ENCODE results near the gene IL12RB2. TPM values are rescaled to one million over a fixed set of nuclear protein-coding genes. Genes with fewer than 3 reads are reported as not detected.

Gene IL12RB2
- total RNA-seq, 1 experiment from 2014 or later: not detected

- peaks cover 6% of the 10 kb centered on the region for H3K9me3 Mint-ChIP-seq (ENCODE audit: low read depth, unreplicated experiment)
- BruUV-seq (replicated peaks): no TSS peak
- CTCF ChIA-PET: interaction anchor here (0.7 to 0.8 kb wide), 2 partner anchors 45 to 168 kb away, joined by 3 read pairs; no protein-coding TSS in a partner anchor
- peaks cover 14% of the 10 kb centered on the region for H3K36me3 Mint-ChIP-seq (ENCODE audit: insufficient read depth, unreplicated experiment)
- DNase-seq: no peak
- no peak overlapping the region for H3K4me3 Mint-ChIP-seq (ENCODE audit: low read depth, unreplicated experiment)
- H3K27me3 Mint-ChIP-seq (ENCODE audit: unreplicated experiment): no peaks in the 10 kb centered on the region
- H3K27ac Mint-ChIP-seq (ENCODE audit: unreplicated experiment): no peak overlapping the region
- no peaks in the 10 kb centered on the region for H3K4me1 Mint-ChIP-seq (ENCODE audit: low read depth, unreplicated experiment)
- no peak for TF ChIP-seq CTCF (IDR thresholded peaks at IDR 0.05; ENCODE audit: unreplicated experiment)
- intact Hi-C loops (cut with micrococcal nuclease; ENCODE audit: unreplicated experiment): no loop called here
Measured at GRCh38 chr1:67382292-67382691, 74.6 kb downstream of the IL12RB2 start.

- Mint-ChIP-seq H3K27ac (ENCODE audit: unreplicated experiment) (no peak overlapping the region), H3K36me3 (ENCODE audit: insufficient read depth, unreplicated experiment) (peaks cover 17% of the 10 kb centered on the region), H3K27me3 (ENCODE audit: unreplicated experiment) (no peaks in the 10 kb centered on the region), H3K9me3 (ENCODE audit: low read depth, unreplicated experiment) (peaks cover 6% of the 10 kb centered on the region), H3K4me1 (ENCODE audit: low read depth, unreplicated experiment) (no peaks in the 10 kb centered on the region), H3K4me3 (ENCODE audit: low read depth, unreplicated experiment) (no peak overlapping the region)
- CTCF ChIA-PET: no interaction called here
- TF ChIP-seq CTCF (IDR thresholded peaks at IDR 0.05; ENCODE audit: unreplicated experiment): no peak
- no peak for DNase-seq
- BruUV-seq (replicated peaks): no TSS peak
- intact Hi-C loops (cut with micrococcal nuclease; ENCODE audit: unreplicated experiment): no loop called here
Measured at GRCh38 chr1:67383999-67384638, 76.4 kb downstream of the IL12RB2 start.

- Mint-ChIP-seq H3K4me1 (ENCODE audit: low read depth, unreplicated experiment) (peaks cover 6% of the 10 kb centered on the region), H3K4me3 (ENCODE audit: low read depth, unreplicated experiment) (no peak overlapping the region), H3K9me3 (ENCODE audit: low read depth, unreplicated experiment) (no peaks in the 10 kb centered on the region), H3K36me3 (ENCODE audit: insufficient read depth, unreplicated experiment) (peaks cover 30% of the 10 kb centered on the region), H3K27ac (ENCODE audit: unreplicated experiment) (no peak overlapping the region), H3K27me3 (ENCODE audit: unreplicated experiment) (no peaks in the 10 kb centered on the region)
- intact Hi-C loops (cut with micrococcal nuclease; ENCODE audit: unreplicated experiment): no loop called here
- no peak for DNase-seq
- CTCF ChIA-PET: no interaction called here
- BruUV-seq (replicated peaks): no TSS peak
- no peak for TF ChIP-seq CTCF (IDR thresholded peaks at IDR 0.05; ENCODE audit: unreplicated experiment)
Measured at GRCh38 chr1:67390041-67390887, 82.6 kb downstream of the IL12RB2 start.

GRCh38 chr1:67393240-67393639, 85.6 kb downstream of the IL12RB2 start:
- no peak for DNase-seq
- Mint-ChIP-seq H3K36me3 (ENCODE audit: insufficient read depth, unreplicated experiment) (peaks cover 40% of the 10 kb centered on the region), H3K9me3 (ENCODE audit: low read depth, unreplicated experiment) (no peaks in the 10 kb centered on the region), H3K4me3 (ENCODE audit: low read depth, unreplicated experiment) (no peak overlapping the region), H3K27me3 (ENCODE audit: unreplicated experiment) (no peaks in the 10 kb centered on the region), H3K27ac (ENCODE audit: unreplicated experiment) (no peak overlapping the region), H3K4me1 (ENCODE audit: low read depth, unreplicated experiment) (peaks cover 6% of the 10 kb centered on the region)
- CTCF ChIA-PET: no interaction called here
- no peak for TF ChIP-seq CTCF (IDR thresholded peaks at IDR 0.05; ENCODE audit: unreplicated experiment)
- intact Hi-C loops (cut with micrococcal nuclease; ENCODE audit: unreplicated experiment): no loop called here
- no TSS peak for BruUV-seq (replicated peaks)
